ENCODE data around the gene GAREM1. TPM values are rescaled to one million over a fixed set of nuclear protein-coding genes. Genes with fewer than 3 reads are reported as not detected.

The GAREM1 gene
- total and polyA plus RNA-seq, 2 of the 8 experiments (the other 6 are each of a cell fraction or from before 2014, with no cell fraction given), result 3.6 to 9.2 TPM

DNA sequence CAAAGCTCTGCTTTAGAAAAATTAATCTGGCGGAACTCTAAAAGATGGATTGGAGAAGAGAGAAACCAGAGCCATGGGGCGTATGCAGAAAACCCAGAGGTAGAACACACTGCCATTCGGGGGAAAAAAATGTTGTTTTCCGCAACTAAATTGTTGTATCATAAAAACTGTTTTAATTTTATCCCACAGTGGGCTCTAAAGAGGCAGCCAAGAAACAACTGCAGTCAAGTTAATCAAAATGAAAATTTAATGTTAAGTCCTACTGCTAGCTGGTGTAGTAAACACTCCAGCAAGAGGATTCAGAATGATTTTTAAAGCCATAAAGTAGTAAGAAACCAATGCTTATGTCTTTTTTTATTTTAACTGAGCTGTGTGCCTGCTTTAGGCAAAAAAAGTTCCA lies 69.1 kb downstream of the GAREM1 start (continued):
- TF ChIP-seq CREB1 (IDR thresholded peaks at IDR 0.05) (no peak), SIX5 (IDR thresholded peaks at IDR 0.05; ENCODE audit: low read depth, low read length) (no peak), TCF12 (IDR thresholded peaks at IDR 0.05; ENCODE audit: low read depth, low read length) (no peak), CEBPB (IDR thresholded peaks at IDR 0.05; ENCODE audit: low read depth, low read length) (no peak), CBX5 (IDR thresholded peaks at IDR 0.05; ENCODE audit: low read depth, low read length) (no peak)

Measured in H1 (cell line).